ENCODE data around the gene DLX6.
A peak's percentile ranks its signal among the peaks of the same experiment; 100 is the strongest.

DLX6 gene

DNA sequence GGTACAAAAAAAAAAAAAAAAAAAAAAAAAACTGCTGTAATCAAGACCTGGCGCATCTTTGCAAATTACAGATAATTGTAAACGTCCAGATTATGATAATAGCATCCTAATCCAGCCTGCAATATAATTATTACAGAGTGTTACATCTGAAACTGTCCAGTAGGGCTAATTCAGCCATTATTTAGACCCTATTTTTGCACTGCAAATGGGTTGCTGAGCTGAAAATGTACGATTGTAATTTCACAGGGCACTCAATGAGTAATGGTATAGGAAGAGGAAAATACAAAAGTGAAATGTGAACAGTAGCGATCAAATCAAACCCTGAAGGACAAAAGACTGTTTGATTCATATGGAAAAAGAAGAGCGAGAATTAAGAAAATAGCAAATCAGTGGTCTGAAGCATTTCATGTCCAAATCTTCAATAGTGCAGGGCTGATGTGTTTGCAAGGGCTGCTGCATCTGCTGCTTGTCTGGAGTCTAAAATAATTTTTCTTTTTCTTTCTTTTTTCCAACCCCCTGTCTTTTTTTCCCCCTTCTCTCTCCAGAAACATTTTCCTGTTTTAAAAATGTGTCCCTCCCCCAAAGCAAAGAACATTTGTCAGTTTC, 8.9 kb downstream of the DLX6 start:
- Mint-ChIP-seq H3K4me1 (peaks cover 6% of the 10 kb centered on the region), H3K36me3 (no peaks in the 10 kb centered on the region), H3K4me3 (no peak overlapping the region), H3K9me3 (peaks cover 2% of the 10 kb centered on the region), H3K27ac (no peak overlapping the region)
- ATAC-seq (no peak), DNase-seq (ENCODE audit: low spot score in 2 of 2) (no peak)

DNA sequence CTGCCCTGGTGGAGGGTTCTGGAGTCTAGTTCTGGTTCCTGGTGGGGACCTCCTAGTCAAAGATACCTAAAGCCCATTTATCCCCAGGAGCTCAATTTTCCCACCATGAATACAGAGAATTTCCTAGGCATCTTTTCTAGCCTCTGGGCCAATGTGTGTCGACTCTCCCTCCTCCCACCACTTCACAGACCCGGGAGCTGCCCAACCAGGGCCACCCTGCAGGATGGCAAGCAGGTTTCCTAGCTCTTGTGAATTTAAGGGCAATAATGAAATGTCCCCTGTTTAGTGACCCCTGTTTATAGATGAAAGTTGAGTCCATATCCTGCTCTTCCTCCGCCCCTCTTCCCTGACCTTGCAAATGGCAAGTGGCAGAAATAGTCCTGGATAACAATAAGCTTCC, 9.9 kb downstream of the DLX6 start:
- ATAC-seq (no peak), DNase-seq (ENCODE audit: low spot score in 2 of 2) (peak in 1 of 2 donors; percentile 13)
- Mint-ChIP-seq H3K9me3 (peaks cover 2% of the 10 kb centered on the region), H3K4me1 (peaks cover 6% of the 10 kb centered on the region), H3K4me3 (no peak overlapping the region), H3K36me3 (no peaks in the 10 kb centered on the region), H3K27ac (no peak overlapping the region)

DNA sequence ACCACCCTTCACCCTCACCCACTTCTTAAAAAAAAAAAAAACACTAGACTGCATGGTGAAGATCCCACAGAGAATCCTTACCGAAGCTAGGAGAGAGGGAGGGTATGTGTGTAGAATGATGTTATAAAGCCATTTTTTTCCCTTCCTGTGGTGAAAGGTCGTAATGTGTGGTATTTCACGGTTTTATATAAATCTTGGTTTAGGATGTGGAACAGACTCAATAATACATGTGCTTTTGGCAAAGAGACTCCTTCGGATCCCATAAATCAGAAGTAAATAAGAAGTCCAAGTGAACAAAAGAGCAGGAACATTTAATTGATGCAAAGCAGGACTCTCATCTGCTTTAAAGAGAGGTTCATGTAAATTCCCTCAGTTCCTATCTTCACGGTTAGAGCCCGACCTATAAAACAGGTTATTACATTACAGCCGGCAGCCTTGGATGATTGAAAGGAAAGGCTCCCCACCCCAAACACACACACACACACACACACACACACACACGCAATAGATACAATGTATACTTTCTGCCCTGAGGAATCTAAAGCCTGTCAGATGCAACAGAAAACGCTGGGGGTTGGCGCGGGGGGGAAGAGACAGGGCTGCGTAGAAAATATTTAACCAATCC, 10.5 kb downstream of the DLX6 start:
- H3K36me3 Mint-ChIP-seq: no peaks in the 10 kb centered on the region
- H3K9me3 Mint-ChIP-seq: peaks cover 2% of the 10 kb centered on the region
- H3K4me1 Mint-ChIP-seq: peaks cover 6% of the 10 kb centered on the region
- H3K27ac Mint-ChIP-seq: no peak overlapping the region
- no peak overlapping the region for H3K4me3 Mint-ChIP-seq
- peak in 1 of 2 donors; percentile 4 for DNase-seq (ENCODE audit: low spot score in 2 of 2)
- no peak for ATAC-seq

DNA sequence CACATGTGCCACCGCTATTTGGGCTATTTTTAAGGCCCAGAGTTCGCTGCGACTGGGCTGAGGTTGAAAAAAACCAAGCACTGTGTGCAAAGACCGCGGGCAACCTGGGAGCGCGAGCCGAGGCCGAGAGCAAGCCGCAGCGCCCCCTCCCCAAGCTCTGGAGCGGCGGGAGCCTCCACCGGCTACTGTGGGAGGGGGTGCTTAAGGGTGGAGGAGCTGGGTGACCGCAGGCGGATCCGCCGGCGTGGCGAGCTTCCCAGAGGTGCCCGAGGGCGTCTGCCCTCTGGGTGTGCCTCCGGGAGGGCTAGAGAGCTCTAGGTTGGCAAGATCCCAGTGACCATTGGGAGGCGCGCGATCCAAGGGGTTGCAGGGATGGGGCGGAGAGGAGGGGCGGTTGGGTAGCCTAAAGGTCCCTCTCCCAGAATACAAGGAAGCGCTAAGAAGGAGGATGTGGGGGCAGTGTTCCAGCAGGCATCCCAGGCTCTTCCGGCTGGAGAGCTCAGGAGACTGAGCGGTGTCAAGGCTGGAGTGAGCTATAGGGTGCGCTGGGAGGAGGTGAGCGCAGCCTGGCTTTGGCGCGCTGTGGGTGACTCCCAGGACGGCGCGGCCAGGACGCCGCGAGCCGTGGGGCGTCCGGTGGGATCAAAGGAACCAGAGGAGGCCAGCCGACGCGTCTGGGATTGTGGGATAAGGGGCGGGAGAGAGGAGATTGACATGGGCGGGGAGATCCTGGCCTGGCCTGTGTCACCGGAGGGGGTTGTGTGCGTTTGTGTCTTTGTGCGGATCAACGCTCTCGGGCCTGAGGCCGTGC, 11.2 kb downstream of the DLX6 start:
- Mint-ChIP-seq H3K4me1 (peaks cover 6% of the 10 kb centered on the region), H3K9me3 (peaks cover under 1% of the 10 kb centered on the region), H3K4me3 (no peak overlapping the region), H3K27ac (no peak overlapping the region), H3K36me3 (no peaks in the 10 kb centered on the region)
- DNase-seq (ENCODE audit: low spot score in 2 of 2) (peak in 1 of 2 donors; percentile 42), ATAC-seq (peak; percentile 42)

GRCh38 chr7:97017192-97018125, 12.1 kb downstream of the DLX6 start:
- no peaks in the 10 kb centered on the region for H3K36me3 Mint-ChIP-seq
- no peak for DNase-seq (ENCODE audit: low spot score in 2 of 2)
- no peaks in the 10 kb centered on the region for H3K9me3 Mint-ChIP-seq
- H3K4me1 Mint-ChIP-seq: peaks cover 12% of the 10 kb centered on the region
- no peak overlapping the region for H3K4me3 Mint-ChIP-seq
- H3K27ac Mint-ChIP-seq: no peak overlapping the region
- ATAC-seq: no peak

DNA sequence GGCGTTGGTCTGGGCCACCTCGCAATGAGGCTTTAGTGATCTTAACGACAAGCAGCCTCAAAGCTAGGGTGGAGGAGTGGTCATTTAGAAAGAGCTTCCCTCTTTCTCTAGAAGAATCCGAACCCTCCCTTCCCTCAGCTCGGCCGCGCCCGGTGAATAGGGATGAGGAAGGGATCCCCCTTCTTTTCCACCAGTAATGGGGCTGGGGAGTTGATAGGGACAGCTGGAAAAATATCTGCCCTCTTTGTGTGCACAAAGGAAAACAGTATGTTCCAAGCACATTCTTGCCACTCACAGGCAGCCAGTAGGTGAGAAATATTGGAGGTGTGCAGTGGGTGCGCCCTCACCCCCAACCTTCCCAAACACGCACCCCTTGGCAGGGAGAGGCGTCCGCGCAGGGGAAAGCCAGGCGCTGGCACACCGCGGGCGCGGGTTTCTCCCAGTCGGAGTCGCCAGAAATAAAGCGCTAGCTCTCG, 12.8 kb downstream of the DLX6 start:
- H3K27ac Mint-ChIP-seq: no peak overlapping the region
- DNase-seq (ENCODE audit: low spot score in 2 of 2) (no peak), ATAC-seq (no peak)
- H3K9me3 Mint-ChIP-seq: no peaks in the 10 kb centered on the region
- no peak overlapping the region for H3K4me3 Mint-ChIP-seq
- no peaks in the 10 kb centered on the region for H3K36me3 Mint-ChIP-seq
- H3K4me1 Mint-ChIP-seq: peaks cover 16% of the 10 kb centered on the region

GRCh38 chr7:97018791-97019531, 13.6 kb downstream of the DLX6 start:
- ATAC-seq (no peak), DNase-seq (ENCODE audit: low spot score in 2 of 2) (no peak)
- no peak overlapping the region for H3K27ac Mint-ChIP-seq
- no peaks in the 10 kb centered on the region for H3K9me3 Mint-ChIP-seq
- H3K4me3 Mint-ChIP-seq: no peak overlapping the region
- H3K4me1 Mint-ChIP-seq: peaks cover 20% of the 10 kb centered on the region
- peaks cover under 1% of the 10 kb centered on the region for H3K36me3 Mint-ChIP-seq

DNA sequence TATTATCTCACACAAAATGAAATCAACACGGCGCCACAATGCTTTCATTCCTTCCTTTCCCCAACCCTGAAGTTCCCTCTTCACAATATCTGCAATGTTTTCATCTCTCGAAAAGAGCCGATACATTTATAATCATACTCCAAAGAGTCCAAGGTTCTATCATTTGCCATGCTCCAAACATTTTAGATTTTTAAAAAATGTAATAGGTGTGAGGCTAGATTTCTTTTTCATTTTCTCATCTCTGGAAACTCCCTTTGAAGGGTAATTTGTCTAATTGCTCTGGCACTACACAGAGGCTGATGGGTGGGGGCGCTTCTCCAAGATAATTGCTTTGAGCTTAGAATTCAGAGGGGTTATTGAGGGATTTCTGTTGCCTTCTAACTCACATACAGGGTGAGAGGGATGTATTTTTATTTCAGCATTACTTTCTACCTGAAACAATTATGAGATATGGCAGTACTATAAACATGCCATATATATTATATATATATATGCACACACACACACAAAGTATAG, 14.4 kb downstream of the DLX6 start:
- no peaks in the 10 kb centered on the region for H3K9me3 Mint-ChIP-seq
- H3K36me3 Mint-ChIP-seq: peaks cover 6% of the 10 kb centered on the region
- peaks cover 27% of the 10 kb centered on the region for H3K4me1 Mint-ChIP-seq
- ATAC-seq (no peak), DNase-seq (ENCODE audit: low spot score in 2 of 2) (no peak)
- H3K4me3 Mint-ChIP-seq: no peak overlapping the region
- H3K27ac Mint-ChIP-seq: no peak overlapping the region

DNA sequence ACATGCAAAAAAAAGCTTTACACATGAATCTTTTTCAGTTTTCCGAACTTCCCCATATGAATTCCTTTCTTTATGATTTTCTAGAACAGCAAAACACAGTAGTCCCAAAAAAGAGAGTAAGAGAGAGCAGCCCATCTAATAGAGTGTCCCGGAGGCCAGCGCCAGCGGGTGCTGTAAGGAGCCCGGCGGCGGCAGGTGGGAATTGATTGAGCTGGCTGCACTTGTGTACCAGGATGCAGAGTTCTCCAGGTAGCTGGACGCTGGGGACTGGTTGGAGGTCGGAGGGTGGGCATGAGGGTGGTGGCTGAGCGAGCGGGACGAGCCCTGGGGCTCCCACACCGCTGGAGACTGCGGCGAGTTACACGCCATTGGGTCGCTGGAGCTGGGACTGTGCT, 15.2 kb downstream of the DLX6 start:
- Mint-ChIP-seq H3K4me1 (peaks cover 27% of the 10 kb centered on the region), H3K27ac (no peak overlapping the region), H3K36me3 (peaks cover 6% of the 10 kb centered on the region), H3K4me3 (no peak overlapping the region), H3K9me3 (no peaks in the 10 kb centered on the region)
- DNase-seq (ENCODE audit: low spot score in 2 of 2) (no peak), ATAC-seq (no peak)

GRCh38 chr7:97020996-97021746, 15.8 kb downstream of the DLX6 start:
- no peak for DNase-seq (ENCODE audit: low spot score in 2 of 2)
- H3K27ac Mint-ChIP-seq: no peak overlapping the region
- ATAC-seq: no peak
- peaks cover 6% of the 10 kb centered on the region for H3K36me3 Mint-ChIP-seq
- no peaks in the 10 kb centered on the region for H3K9me3 Mint-ChIP-seq
- H3K4me1 Mint-ChIP-seq: peaks cover 32% of the 10 kb centered on the region
- H3K4me3 Mint-ChIP-seq: no peak overlapping the region

- H3K36me3 Mint-ChIP-seq: peaks cover 6% of the 10 kb centered on the region
- ATAC-seq: no peak
Measured at GRCh38 chr7:97021747-97022490, 16.6 kb downstream of the DLX6 start.

DNA sequence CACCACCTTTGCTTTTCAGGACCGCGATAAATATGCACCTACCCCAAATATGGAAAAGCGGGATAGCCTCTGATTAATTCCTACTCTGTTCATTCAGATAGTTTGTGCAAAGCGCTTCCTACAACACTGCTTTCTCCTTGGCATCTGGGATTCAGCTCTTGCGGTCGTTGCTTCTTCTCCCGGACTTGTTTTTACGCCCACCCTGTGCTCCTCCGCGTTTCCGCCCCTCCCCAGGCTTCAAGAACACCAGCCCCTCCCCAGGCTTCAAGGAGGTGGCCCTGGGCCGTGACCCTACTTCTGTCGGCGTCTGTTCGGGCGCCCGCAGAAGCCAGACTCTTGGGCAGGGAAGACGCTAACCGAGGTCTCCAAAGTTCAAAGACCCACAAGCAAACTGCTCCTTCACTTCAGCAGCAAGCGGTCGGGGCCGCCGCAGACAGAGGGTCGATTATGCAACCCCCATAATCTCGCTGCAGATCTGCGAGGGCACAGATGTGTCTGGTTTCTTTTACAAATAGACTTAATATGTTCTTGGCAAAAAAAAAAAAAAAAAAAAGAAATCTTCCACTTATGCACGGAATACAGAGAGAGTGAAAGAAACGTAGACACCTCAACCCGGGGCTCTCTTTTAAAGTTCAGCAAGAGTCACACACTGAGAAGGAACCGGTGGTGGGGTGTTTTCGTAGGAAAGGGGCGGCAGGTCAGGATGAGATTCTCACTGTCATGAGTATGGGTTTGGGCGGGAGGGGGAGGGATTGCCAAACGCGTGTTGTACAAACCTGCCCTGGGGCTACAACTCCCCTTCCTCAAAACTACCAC, 17.3 kb downstream of the DLX6 start:
- DNase-seq (ENCODE audit: low spot score in 2 of 2) (no peak), ATAC-seq (no peak)
- Mint-ChIP-seq H3K9me3 (no peaks in the 10 kb centered on the region), H3K4me3 (no peak overlapping the region), H3K4me1 (peaks cover 43% of the 10 kb centered on the region), H3K36me3 (peaks cover 6% of the 10 kb centered on the region), H3K27ac (no peak overlapping the region)

More at GRCh38 chr7:97021747-97022490, 16.6 kb downstream of the DLX6 start:
- H3K9me3 Mint-ChIP-seq: no peaks in the 10 kb centered on the region
- no peak overlapping the region for H3K4me3 Mint-ChIP-seq
- H3K4me1 Mint-ChIP-seq: peaks cover 40% of the 10 kb centered on the region
- H3K27ac Mint-ChIP-seq: no peak overlapping the region
- DNase-seq (ENCODE audit: low spot score in 2 of 2): no peak
